Cortex of kidney (tissue), 1 donor: ENCODE measurements around the gene TNIP3.
"Not testable (repeated sequence)": the region's sequence is repeated elsewhere in the genome, so short reads cannot be mapped to it uniquely, and the experiment has no call there.

ENCODE experiments used
- DNase-seq: peaks from one replicate; lab custom pipeline; 2025; lab: John Stamatoyannopoulos, UW

The TNIP3 gene, protein sequence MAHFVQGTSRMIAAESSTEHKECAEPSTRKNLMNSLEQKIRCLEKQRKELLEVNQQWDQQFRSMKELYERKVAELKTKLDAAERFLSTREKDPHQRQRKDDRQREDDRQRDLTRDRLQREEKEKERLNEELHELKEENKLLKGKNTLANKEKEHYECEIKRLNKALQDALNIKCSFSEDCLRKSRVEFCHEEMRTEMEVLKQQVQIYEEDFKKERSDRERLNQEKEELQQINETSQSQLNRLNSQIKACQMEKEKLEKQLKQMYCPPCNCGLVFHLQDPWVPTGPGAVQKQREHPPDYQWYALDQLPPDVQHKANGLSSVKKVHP

GRCh38 chr4:121164291-121164690 is at the start of gene TNIP3:
Gene TNIP3, minus strand, starts transcription at chr4:121164321. Its CDS starts 196 bp downstream, at chr4:121164125.
- no peak for DNase-seq

DNA sequence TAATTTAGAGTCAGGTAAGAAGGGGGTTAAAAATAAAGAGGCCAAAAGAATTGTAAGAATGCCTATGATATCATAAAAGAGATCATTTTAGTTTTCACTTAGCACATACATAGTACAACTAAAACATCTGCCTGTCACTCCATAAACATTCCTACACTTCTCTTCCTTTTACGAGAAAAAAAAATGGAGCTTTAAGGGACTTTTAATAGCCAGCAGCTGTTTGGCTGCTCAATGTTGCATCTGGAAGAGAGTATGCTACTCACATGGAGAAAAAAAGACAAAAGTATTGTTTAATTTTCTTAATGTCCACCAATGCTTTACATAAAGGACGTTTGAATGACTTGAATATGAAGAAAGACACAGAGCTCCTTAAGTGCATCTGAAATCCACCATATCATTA is 48.7 kb upstream of the TNIP3 start:
- no peak for DNase-seq

GRCh38 chr4:121209171-121209570 is 45.0 kb upstream of the TNIP3 start:
- no peak for DNase-seq

DNA sequence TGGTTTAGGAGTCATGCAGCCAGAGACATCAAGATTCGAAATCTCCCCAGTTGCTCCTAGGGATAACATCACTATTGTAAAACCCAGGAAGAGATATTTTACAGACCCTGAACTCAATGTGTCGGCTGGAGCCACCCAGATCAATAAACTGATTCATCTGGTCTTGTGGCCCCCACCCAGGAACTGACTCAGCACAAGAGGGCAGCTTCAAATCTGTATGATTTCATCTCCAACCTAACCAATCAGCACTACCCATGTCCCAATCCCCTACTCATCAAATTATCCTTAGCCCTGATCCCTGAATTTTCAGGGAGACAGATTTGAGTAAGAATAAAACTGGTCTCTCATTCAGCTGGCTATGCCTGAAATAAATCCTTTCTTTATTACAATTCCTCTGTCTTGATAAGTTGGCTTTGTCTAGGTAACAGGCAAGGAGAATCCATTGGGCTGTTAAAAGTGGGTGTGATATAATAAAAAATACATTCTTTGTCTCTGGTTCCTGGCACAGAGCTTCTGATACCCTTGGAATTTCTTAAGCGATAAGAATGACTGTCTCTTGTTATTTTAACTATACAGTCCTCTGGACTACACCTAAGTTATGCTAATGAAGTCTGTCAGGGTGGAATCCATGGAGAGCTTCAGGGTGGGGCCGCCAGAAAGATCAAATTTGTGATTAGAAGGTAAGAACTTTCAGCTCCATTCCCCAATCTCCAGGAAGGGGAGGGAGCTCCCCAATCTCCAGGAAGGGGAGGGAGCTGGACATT is 44.3 kb upstream of the TNIP3 start:
- no peak for DNase-seq

DNA sequence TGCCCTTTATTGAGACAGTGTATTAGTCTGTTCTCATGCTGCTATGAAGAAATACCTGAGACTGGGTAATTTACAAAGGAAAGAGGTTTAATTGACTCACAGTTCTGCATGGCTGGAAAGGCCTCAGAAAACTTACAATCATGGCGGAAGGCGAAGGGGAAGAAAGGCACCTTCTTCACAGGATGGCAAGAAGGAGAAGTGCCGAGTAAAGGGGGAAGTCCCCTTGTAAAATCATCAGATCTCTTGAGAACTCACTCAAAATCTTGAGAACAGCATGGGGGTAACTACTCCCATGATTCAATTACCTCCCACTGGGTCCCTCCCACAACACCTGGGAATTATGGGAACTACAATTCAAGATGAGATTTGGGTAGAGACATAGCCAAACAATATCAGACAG is 41.7 kb upstream of the TNIP3 start:
- not testable (repeated sequence) for DNase-seq

GRCh38 chr4:121200795-121201472 is 36.8 kb upstream of the TNIP3 start:
- DNase-seq: no peak

GRCh38 chr4:121199742-121200561 is 35.8 kb upstream of the TNIP3 start:
- DNase-seq: no peak

GRCh38 chr4:121198251-121198650 is 34.1 kb upstream of the TNIP3 start:
- DNase-seq: no peak

DNA sequence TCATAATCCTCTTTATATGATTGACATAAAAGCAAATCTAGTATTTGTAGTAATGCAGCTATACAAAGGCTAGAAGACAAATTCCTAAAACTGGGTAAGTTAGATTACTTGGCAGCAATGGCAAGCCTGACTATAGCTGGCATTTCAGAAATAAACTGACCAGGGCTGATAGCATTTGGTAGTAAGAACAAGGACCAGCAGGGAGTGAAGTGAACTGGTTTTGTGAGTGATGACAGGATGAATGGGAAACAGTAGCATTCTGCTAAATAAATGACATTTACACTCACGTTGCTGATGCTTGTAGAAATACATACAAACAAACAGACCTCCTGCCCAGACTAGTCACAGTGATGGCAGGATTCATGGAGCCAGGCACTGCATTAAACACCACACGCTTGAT is 31.5 kb upstream of the TNIP3 start:
- DNase-seq: no peak

GRCh38 chr4:121192480-121192879 is 28.4 kb upstream of the TNIP3 start:
- DNase-seq: no peak

GRCh38 chr4:121192013-121192412 is 27.9 kb upstream of the TNIP3 start:
- DNase-seq: no peak

GRCh38 chr4:121191361-121191760 is 27.2 kb upstream of the TNIP3 start:
- DNase-seq: no peak

- no peak for DNase-seq
These were observed 26.3 kb upstream of the TNIP3 start for GRCh38 chr4:121190389-121190788.

- no peak for DNase-seq
These were observed 25.4 kb upstream of the TNIP3 start for GRCh38 chr4:121189326-121190215.

DNA sequence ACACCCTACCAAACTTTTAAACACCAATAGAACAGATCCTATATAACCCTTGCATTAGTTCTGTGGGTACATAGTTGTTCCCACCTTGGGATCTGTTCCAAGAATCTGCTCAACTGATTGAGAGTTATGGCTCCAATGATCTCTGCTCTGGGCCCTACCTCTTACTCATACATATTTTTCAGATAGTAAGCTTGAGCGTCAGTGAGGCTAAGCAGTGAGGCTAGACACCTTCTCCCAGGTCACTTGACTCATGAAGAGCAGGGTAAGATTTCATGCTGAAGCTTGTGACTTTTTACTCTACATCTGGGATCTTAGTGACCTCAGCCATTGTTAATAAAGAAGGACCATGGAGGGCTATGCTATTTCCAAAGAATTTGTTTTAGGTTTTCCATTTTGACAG is 23.1 kb upstream of the TNIP3 start:
- no peak for DNase-seq

DNA sequence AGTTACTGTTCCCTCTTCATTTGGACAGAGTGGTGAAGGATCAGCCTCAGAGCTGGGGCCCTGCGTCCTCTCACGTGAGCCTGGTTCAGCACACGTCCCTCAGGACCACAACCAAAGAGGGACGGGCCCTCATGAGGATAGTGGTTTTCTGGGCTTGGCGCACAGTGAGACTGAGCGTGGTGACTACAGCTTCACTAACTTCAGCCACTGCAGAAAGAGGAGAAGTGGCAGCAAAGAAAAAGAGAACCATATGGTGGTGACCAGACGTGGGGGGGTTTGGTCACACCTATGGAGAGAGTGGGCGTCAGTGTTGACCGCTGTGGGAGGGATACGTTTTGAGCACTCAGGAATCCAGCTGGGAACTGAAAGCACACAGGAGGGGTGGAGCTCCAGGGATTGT is 21.8 kb upstream of the TNIP3 start:
- no peak for DNase-seq

GRCh38 chr4:121183989-121184388 is 19.9 kb upstream of the TNIP3 start:
- DNase-seq: no peak

DNA sequence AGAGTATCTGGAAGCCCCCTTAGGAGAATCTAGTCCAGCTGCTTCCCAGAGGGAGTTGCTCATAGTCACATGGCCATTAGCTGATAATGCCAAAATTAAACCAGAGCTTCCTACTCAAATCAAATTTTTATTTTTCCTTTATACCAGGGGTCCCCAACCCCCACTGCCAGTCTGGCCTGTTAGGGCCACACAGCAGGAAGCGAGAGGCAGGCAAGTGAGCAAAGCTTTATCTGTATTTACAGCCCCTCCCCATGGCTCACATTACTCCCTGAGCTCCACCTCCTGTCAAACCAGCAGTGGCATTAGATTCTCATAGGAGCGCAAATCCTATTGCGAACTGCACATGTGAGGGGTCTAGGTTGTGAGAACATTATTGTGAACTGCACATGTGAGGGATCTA is 19.2 kb upstream of the TNIP3 start:
- DNase-seq: no peak

DNA sequence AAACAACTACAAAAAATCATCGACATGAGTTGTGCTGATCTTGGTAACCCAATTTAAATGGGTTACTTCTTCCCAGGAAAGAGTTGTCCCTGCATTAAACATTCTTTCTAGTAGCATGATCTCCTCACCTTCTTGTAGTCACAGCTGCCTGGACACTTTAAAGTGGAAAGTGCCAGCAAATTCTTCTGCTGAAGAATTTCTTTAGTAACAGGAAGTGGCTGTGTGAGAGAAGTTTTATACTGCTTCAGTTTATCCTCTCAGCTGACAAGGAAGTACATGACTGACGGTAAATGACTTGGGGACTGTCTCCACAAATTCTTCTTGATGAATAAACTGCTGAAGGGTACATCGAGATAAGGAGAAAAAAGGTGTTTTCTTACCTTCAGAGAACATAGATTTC is 18.2 kb upstream of the TNIP3 start:
- no peak for DNase-seq

GRCh38 chr4:121181493-121181892 is 17.4 kb upstream of the TNIP3 start:
- no peak for DNase-seq

DNA sequence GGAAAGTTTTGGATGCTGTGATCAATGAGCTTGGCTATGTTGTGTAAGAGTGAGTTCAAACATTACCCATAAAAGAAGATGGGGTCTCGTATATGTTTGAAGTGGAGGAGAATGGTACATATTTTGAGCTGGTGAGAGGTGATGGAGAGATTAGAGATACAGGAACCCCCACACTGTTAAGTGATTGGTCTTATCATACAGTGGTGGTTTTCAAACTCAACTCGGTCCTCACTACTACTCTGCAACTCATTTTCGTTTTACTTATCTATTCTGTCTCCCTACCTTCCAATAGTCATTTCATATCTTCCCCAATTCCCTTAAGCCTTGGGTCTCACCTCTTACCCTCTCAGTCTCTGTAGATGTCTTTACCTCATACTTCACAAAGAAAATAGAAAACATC is 16.4 kb upstream of the TNIP3 start:
- no peak for DNase-seq
